Fibroblast of gingiva (primary cell): ENCODE results near the gene COPA.

ENCODE experiments used
- DNase-seq: peaks from one replicate; pipeline ENCODE4 v3.0.0-alpha.2; 2011; ENCODE audit warnings: low read depth

Gene COPA

GRCh38 chr1:160264795-160265307 lies 78.2 kb downstream of the COPA start:
- no peak for DNase-seq

- DNase-seq: peak; percentile 97
Observed at GRCh38 chr1:160261893-160262794, 80.9 kb downstream of the COPA start, which contains the start of gene DCAF8. DCAF8 (minus strand) TSS chr1:160262549; CDS start chr1:160244008, 18,541 bp downstream.

- DNase-seq: peak; percentile 75
Observed at GRCh38 chr1:160261556-160261892, 81.5 kb downstream of the COPA start.

- DNase-seq: peak; percentile 81
Observed at GRCh38 chr1:160260406-160261382, 82.4 kb downstream of the COPA start.

GRCh38 chr1:160258177-160258798 lies 84.8 kb downstream of the COPA start:
- no peak for DNase-seq

- no peak for DNase-seq
Observed at GRCh38 chr1:160257411-160258015, 85.5 kb downstream of the COPA start.

GRCh38 chr1:160256396-160257046 lies 86.5 kb downstream of the COPA start:
- DNase-seq: peak; percentile 66

- no peak for DNase-seq
Observed at GRCh38 chr1:160255781-160256300, 87.2 kb downstream of the COPA start.

- peak; percentile 75 for DNase-seq
Observed at GRCh38 chr1:160251687-160252526, 91.1 kb downstream of the COPA start.

- DNase-seq: no peak
Observed at GRCh38 chr1:160251011-160251410, 92.0 kb downstream of the COPA start.

- DNase-seq: no peak
Observed at GRCh38 chr1:160247053-160247452, 96.0 kb downstream of the COPA start.

GRCh38 chr1:160245434-160245833 lies 97.6 kb downstream of the COPA start:
- no peak for DNase-seq

- DNase-seq: peak; percentile 13
Observed at GRCh38 chr1:160244209-160244608, 98.8 kb downstream of the COPA start.

- no peak for DNase-seq
Observed at GRCh38 chr1:160243767-160244166, 99.3 kb downstream of the COPA start.

GRCh38 chr1:160239582-160240299 lies 103.3 kb downstream of the COPA start:
- no peak for DNase-seq
